Activated CD8-positive, alpha-beta T cell treated with anti-CD3 and anti-CD28 coated beads, Interleukin-2, amount 10 ng/mL, durations not matched to agents 7 days and 5 days (primary cell): ENCODE results near the gene MYH14. TPM values are rescaled to one million over a fixed set of nuclear protein-coding genes. Genes with fewer than 3 reads are reported as not detected.
A peak's percentile ranks its signal among the peaks of the same experiment; 100 is the strongest.
"Not testable (repeated sequence)": the region's sequence is repeated elsewhere in the genome, so short reads cannot be mapped to it uniquely, and the experiment has no call there.

Source experiments
- ATAC-seq: fragments of 150-1000 bp; cut with Tn5 transposase; one replicate; pipeline ENCODE4 v1.10.0; 2021; ENCODE audit warnings: moderate library complexity
- CTCF ChIA-PET: fragments of 350-600 bp; sonication (Branson Sonifier 250); formaldehyde crosslinking; loops from one replicate; lab custom pipeline; 2021; ENCODE audit warnings: antibody characterized with exemption; lab: Charles Lee
- POLR2A ChIA-PET: fragments of 350-600 bp; sonication (Branson Sonifier 250); formaldehyde crosslinking; loops from one replicate; lab custom pipeline; 2021; ENCODE audit warnings: antibody characterized with exemption; lab: Charles Lee
- DNase-seq: peaks from one replicate; pipeline ENCODE4 v3.0.0-alpha.2; 2020
- H3K27ac Mint-ChIP-seq: one replicate; pipeline ENCODE4 v1.8.0; 2021; ENCODE audit warnings: mild to moderate bottlenecking, mixed read lengths
- H3K27me3 Mint-ChIP-seq: one replicate; pipeline ENCODE4 v1.8.0; 2021; ENCODE audit warnings: low read depth, mixed read lengths
- H3K36me3 Mint-ChIP-seq: one replicate; pipeline ENCODE4 v1.8.0; 2021; ENCODE audit warnings: low read depth, mixed read lengths
- H3K4me1 Mint-ChIP-seq: one replicate; pipeline ENCODE4 v1.8.0; 2021; ENCODE audit warnings: low read depth, mixed read lengths
- H3K4me3 Mint-ChIP-seq: one replicate; pipeline ENCODE4 v1.8.0; 2021; ENCODE audit warnings: mild to moderate bottlenecking, mixed read lengths
- H3K9me3 Mint-ChIP-seq: one replicate; pipeline ENCODE4 v1.8.0; 2022; ENCODE audit warnings: mixed read lengths; ENCODE audit not compliant: insufficient read depth
- total RNA-seq, 2 experiments: library from RNA; stranded (reverse); gene quantifications; one replicate each; pipeline ENCODE4 v1.2.3, GENCODE V29; 2021

Gene MYH14
- total RNA-seq, 2 experiments from 2014 or later, result not detected

DNA sequence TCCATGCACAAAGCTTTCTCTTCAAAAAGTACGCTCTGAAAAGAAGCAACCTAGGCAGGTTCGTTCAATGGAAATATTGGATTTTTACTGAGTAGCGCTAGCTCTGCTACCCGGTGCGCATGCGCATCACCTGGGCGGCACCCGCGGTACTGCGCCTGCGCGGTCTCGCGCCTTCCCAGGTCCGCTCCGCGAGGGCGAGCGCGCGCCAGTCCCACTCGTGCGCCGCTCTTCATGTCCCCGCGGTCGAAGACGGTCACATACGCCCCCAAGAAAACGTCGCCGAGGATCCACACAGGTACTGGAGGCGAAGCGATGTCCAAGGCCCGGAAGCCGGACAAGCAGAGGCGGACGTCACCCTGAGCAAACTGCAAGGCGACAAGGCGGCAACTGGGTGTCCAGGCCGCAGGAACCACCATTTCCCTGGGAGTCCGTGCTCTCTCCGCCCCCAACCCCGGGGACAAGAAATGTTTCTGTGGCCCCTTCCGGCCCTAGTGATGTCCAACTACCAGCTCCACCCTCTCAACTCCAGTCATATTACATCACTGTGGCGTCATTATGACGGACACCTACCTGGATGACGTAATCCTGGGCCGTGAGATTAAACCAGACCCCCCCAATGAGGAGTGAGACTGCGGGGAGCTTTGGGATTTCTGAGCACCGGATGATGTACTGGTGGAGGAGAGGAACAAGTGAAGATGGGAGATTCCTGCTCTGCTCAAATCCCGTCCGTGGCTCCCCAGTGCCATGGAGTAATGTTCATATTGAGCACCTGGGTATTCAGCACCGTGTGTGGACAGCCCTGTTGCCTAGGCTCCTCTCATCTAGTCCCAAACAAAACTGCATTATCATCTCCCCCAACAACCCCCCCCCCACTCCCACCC lies 130.6 kb downstream of the MYH14 start:
- Mint-ChIP-seq H3K27me3 (peaks cover 26% of the 10 kb centered on the region), H3K27ac (peak overlapping the region; percentile 84), H3K9me3 (no peaks in the 10 kb centered on the region), H3K36me3 (peaks cover 8% of the 10 kb centered on the region), H3K4me3 (peak overlapping the region; percentile 68), H3K4me1 (peaks cover 60% of the 10 kb centered on the region)
- ATAC-seq, result peak; percentile 34
- POLR2A ChIA-PET, result no interaction called here
- DNase-seq, result peak; percentile 85
- CTCF ChIA-PET, result interaction anchor here (0.8 to 2.3 kb wide), 5 partner anchors 9 to 222 kb away, joined by 3 to 9 read pairs (median 4); no protein-coding TSS in a partner anchor

DNA sequence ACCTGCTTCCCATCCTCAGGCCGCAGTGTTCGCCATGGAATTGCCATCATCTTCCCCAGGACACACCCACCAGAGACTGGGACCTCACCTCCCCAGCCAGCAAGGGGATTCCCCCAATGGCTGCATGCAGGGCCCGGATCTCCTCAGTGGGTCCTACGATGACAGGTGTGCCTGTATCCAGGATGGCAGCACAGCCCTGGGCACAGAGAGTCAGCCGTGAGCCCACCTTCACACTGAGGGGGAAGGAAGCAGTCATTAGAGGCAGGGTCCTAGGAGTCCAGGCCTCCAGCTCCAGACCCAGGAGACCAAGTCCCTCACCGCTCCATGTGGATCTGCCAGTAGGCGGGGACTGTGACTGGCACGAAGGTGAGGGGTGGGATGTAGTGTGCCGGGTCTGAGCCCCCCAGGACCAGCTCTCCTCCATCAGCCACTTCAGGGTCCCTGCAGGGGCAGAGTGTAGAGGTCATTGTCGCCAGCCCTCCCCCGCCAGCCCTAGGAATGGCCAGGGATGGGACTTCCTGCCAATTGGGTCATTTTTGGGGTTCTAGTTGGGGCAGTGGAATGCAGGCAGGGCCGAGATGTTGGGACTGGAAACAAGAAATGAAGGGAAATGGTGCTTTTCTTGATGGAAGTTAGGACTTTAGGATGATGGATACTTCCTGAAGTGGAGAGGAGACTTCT lies 131.5 kb downstream of the MYH14 start:
- DNase-seq, result no peak
- H3K27me3 Mint-ChIP-seq, result peaks cover 19% of the 10 kb centered on the region
- H3K4me3 Mint-ChIP-seq, result no peak overlapping the region
- H3K4me1 Mint-ChIP-seq, result peaks cover 51% of the 10 kb centered on the region
- peak overlapping the region; percentile 72 for H3K27ac Mint-ChIP-seq
- H3K36me3 Mint-ChIP-seq, result peaks cover 2% of the 10 kb centered on the region
- ChIA-PET CTCF (interaction anchor here (1.4 to 2.3 kb wide), 3 partner anchors 8 to 221 kb away, joined by 4 to 9 read pairs (median 4); no protein-coding TSS in a partner anchor), POLR2A (no interaction called here)
- H3K9me3 Mint-ChIP-seq, result no peaks in the 10 kb centered on the region
- ATAC-seq, result no peak

DNA sequence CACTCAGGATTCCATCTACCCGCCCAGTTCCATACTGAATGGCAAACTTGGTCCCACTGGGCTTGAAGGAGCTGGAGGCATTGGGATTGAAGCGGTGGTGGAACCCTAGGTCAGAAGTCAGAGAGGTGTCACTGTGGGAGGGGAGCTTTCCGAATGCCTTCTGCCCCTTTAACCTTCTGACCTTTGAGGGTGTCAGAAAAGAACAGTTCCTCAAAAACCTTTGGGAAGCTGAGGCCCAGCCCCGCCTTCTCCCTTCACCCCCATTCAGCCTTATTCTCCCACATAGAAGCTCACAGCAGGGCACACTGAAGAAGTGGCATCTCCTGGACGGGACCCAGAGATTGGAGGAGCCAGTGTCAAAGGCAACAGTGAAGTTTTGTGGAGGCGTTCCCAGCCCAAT lies 133.6 kb downstream of the MYH14 start:
- H3K9me3 Mint-ChIP-seq, DNase-seq, POLR2A ChIA-PET, CTCF ChIA-PET, H3K27me3 Mint-ChIP-seq, ATAC-seq, H3K36me3 Mint-ChIP-seq, H3K4me3 Mint-ChIP-seq, H3K27ac Mint-ChIP-seq: not testable (repeated sequence)
- peaks cover 32% of the 10 kb centered on the region for H3K4me1 Mint-ChIP-seq

DNA sequence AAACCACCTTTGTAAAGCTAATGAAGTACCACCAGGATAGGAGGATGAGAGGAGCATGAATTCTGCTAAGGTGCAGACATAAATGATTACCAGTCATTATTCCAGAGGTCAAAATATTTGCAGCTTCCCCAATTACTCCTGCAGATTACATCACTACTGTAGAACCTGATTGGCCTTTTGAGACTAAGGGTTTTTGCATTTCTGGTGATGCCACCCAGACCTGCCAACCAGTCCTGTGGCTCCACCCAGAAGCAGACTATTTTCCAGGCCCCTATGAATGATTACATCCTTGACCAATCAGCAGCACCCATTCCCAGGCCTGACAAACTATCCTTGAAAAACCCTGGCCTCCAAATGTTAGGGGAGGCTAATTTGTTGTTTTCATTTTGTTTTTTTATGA lies 136.9 kb downstream of the MYH14 start:
- no peak for DNase-seq
- H3K36me3 Mint-ChIP-seq, result peaks cover 2% of the 10 kb centered on the region
- no peak overlapping the region for H3K4me3 Mint-ChIP-seq
- no peaks in the 10 kb centered on the region for H3K27me3 Mint-ChIP-seq
- no peak for ATAC-seq
- no peaks in the 10 kb centered on the region for H3K9me3 Mint-ChIP-seq
- no peak overlapping the region for H3K27ac Mint-ChIP-seq
- ChIA-PET CTCF (interaction anchor here (0.7 to 1.6 kb wide), 2 partner anchors 11 to 28 kb away, joined by 3 to 4 read pairs; no protein-coding TSS in a partner anchor), POLR2A (no interaction called here)
- peaks cover 13% of the 10 kb centered on the region for H3K4me1 Mint-ChIP-seq

DNA sequence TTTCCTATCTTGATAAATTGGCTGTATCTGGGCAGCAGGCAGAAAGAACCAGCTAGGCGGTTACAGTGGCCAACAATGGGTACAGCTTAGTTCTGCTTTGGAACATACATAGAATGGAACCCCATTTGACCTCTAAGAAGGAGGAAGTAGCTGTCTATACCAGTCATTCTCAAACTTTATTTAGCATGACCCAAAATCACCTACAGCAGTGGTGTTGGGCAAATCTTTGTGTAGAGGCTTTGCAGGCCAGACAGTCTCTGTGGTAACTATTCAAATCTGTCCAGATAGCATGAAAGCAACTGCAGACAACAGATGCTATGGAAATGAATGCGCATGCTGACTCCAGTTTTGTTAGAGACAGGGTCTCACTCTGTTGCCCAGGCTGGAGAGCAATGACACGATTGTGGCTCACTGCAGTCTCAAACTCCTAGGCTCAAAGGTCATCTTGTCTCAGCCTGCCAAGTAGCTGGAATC lies 137.7 kb downstream of the MYH14 start:
- ChIA-PET CTCF (no interaction called here), POLR2A (no interaction called here)
- ATAC-seq, result no peak
- no peak for DNase-seq
- Mint-ChIP-seq H3K4me3 (no peak overlapping the region), H3K27me3 (no peaks in the 10 kb centered on the region), H3K27ac (no peak overlapping the region), H3K36me3 (peaks cover 2% of the 10 kb centered on the region), H3K4me1 (peaks cover 9% of the 10 kb centered on the region), H3K9me3 (no peaks in the 10 kb centered on the region)

DNA sequence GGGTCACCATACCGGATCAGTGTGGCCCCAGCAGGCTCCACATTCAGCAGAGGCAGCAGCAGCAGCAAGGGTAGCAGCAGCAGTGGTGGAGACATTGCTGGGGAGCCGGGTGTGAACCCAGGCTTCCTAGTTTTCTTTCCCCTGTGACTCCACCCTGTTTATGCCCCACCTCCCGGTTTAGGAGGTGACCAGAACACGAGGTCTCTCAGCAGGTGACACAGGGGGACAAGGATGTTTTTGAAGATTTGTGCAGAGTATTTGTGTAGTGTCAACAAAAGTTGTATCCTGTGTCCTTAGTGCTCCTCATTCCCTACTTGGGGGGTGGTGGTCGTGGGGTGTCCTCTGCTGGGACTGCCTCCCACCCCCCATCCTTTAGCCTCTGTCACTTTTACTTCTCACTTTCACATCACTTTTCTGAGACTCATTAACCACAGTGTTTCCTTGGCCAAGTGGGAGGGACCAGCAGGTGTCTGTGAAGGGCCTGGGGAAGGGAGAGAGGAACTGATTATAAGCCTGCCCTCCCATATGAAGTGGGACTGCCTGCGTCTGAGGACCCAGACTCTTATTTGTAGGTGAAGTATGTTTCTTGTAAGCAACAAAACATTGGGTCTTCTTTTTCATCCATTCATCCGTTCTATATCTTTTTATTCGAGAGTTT lies 141.4 kb downstream of the MYH14 start:
- H3K4me1 Mint-ChIP-seq, result peaks cover 23% of the 10 kb centered on the region
- ChIA-PET POLR2A (no interaction called here), CTCF (no interaction called here)
- H3K9me3 Mint-ChIP-seq, result no peaks in the 10 kb centered on the region
- H3K27ac Mint-ChIP-seq, result no peak overlapping the region
- peaks cover 2% of the 10 kb centered on the region for H3K36me3 Mint-ChIP-seq
- DNase-seq (no peak), ATAC-seq (no peak)
- no peak overlapping the region for H3K4me3 Mint-ChIP-seq
- H3K27me3 Mint-ChIP-seq, result no peaks in the 10 kb centered on the region

DNA sequence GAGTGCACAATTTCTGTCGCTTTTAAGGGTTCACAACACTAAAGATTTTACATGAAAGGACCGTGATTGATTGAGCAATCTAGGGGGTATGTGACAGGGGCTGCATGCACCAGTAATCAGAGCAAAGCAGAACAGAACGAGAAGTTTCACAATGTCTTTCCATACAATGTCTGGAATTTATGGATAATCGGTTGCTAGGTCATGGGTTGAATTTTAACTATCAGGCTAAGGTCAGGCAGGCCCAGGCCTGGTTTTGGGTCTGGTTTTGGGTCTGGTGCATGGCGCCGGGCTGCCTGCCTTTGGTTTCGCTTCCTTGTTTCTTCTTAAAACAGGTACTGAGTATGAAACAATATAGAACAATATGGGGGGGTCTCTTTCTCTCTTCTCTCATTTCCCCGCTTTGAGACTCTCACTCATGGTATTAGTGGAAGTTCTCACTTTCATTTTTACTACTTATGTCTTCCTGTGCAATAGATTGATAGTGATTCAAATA lies 143.7 kb downstream of the MYH14 start:
- ChIA-PET CTCF (interaction anchor here (1.0 to 1.3 kb wide), 4 partner anchors 10 to 378 kb away, joined by 3 to 4 read pairs (median 3); no protein-coding TSS in a partner anchor), POLR2A (interaction anchor here (1.5 kb wide), 1 partner anchor 12 kb away, joined by 4 read pairs; no protein-coding TSS in a partner anchor)
- ATAC-seq, H3K36me3 Mint-ChIP-seq, H3K9me3 Mint-ChIP-seq, DNase-seq, H3K27me3 Mint-ChIP-seq: not testable (repeated sequence)
- Mint-ChIP-seq H3K27ac (peak overlapping the region; percentile 59), H3K4me1 (peaks cover 25% of the 10 kb centered on the region), H3K4me3 (peak overlapping the region; percentile 24)

DNA sequence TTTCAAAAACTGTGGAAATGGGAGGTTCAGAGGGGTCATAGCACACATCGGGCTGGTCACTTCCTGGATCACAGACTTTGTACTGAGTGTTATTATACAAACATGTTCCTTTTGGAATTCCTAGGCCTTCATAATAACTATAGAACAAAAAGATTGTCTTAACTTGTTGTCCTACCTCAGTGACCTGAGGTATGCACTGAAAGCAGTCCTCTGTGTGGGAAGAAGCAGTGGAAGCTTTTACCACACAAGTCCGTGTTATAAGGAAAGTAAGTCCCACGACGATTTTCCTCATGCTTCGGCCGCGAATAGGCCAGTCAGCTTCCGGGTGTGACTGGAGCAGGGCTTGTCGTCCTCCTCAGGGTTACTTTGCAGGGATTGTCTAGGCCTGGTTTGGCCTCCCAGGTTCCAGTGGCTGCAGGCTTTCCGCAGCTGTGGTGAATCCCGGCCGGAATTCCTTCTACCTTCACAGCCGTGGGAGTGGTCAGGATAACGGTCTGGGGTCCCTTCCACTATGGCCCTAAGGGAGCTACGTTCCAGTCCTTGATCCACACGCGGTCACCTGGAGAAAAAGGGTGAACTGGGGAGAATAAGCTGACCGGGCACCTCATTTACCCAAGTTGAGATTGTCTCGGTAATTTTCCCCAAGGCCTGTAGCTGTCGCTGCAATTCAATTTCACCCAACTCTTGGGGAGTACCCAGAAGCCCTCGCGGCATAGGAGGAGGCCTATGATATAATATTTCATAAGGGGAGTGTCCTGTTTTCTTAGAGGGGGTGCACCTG lies 146.0 kb downstream of the MYH14 start:
- ChIA-PET POLR2A (no interaction called here), CTCF (interaction anchor here (1.1 kb wide), 1 partner anchor 8 kb away, joined by 4 read pairs; no protein-coding TSS in a partner anchor)
- ATAC-seq (no peak), DNase-seq (no peak)
- no peaks in the 10 kb centered on the region for H3K36me3 Mint-ChIP-seq
- H3K4me3 Mint-ChIP-seq, result no peak overlapping the region
- no peak overlapping the region for H3K27ac Mint-ChIP-seq
- H3K9me3 Mint-ChIP-seq, result no peaks in the 10 kb centered on the region
- peaks cover 23% of the 10 kb centered on the region for H3K4me1 Mint-ChIP-seq
- peaks cover 3% of the 10 kb centered on the region for H3K27me3 Mint-ChIP-seq

DNA sequence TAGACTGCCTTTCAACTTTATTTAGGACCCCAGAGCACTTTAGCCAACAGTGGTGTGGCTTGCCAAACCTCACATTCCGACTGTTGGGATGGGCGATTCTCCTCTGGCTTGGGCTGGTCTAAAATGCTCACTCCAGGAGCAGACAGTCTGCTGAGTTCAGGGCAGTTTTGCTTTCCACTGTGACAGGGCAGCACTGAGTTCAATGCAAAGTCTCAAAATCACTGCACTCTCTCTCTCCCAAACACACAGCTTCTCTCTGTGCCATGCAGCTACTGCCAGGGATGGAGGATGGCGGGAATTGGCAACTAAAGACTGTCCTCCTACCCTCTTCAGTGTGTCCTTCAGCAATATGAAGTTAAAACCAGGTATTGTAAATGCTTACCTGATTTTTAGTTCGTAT lies 148.8 kb downstream of the MYH14 start:
- no peak for ATAC-seq
- DNase-seq, result no peak
- Mint-ChIP-seq H3K27me3 (peaks cover 5% of the 10 kb centered on the region), H3K4me3 (no peak overlapping the region), H3K27ac (no peak overlapping the region), H3K4me1 (peaks cover 10% of the 10 kb centered on the region), H3K9me3 (no peaks in the 10 kb centered on the region), H3K36me3 (no peaks in the 10 kb centered on the region)
- CTCF ChIA-PET, result interaction anchor here (0.6 kb wide), 1 partner anchor 17 kb away, joined by 3 read pairs; no protein-coding TSS in a partner anchor
- POLR2A ChIA-PET, result no interaction called here

DNA sequence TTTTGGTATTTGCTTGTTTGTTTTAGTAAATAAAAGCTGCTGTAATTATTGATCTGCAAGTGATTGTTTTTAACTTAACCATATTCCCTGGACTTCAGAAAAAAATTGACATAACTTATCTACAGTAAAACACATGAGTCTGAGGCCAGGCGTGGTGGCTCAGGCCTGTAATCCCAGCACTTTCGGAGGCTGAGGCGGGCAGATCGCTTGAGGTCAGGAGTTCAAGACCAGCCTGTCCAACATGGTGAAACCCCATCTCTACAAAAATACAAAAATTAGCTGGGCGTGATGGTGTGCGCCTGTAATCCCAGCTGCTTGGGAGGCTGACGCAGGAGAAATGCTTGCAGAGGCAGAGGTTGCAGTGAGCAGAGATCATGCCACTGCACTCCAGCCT lies 150.1 kb downstream of the MYH14 start:
- H3K27me3 Mint-ChIP-seq, POLR2A ChIA-PET, H3K36me3 Mint-ChIP-seq, H3K27ac Mint-ChIP-seq, H3K9me3 Mint-ChIP-seq, DNase-seq, ATAC-seq, H3K4me3 Mint-ChIP-seq: not testable (repeated sequence)
- H3K4me1 Mint-ChIP-seq, result peaks cover 13% of the 10 kb centered on the region
- CTCF ChIA-PET, result interaction anchor here (0.7 kb wide), 1 partner anchor 20 kb away, joined by 3 read pairs; no protein-coding TSS in a partner anchor
